GM19468 (cell line): ENCODE measurements around the gene FBLN7.
"Not testable (repeated sequence)": the region's sequence is repeated elsewhere in the genome, so short reads cannot be mapped to it uniquely, and the experiment has no call there.

ENCODE experiments used
- ATAC-seq: cut with Tn5 transposase; IDR thresholded peaks from one replicate; pipeline ENCODE4 v1.9.1; 2021; ENCODE audit warnings: mild to moderate bottlenecking, moderate library complexity, moderate number of reproducible peaks; ENCODE audit not compliant: unreplicated experiment; ENCODE audit errors: extremely low read depth

FBLN7 gene

GRCh38 chr2:112138159-112139032 is at the start of gene FBLN7:
Gene FBLN7, plus strand, starts transcription at chr2:112138385. Its CDS starts 271 bp downstream, at chr2:112138656.
- ATAC-seq = no peak

GRCh38 chr2:112089375-112089774 is 48.8 kb upstream of the FBLN7 start:
- no peak for ATAC-seq

GRCh38 chr2:112092286-112093041 is 45.7 kb upstream of the FBLN7 start:
- ATAC-seq = no peak

GRCh38 chr2:112093216-112093615 is 45.0 kb upstream of the FBLN7 start:
- ATAC-seq = no peak

- no peak for ATAC-seq
Observed at GRCh38 chr2:112095681-112096080, 42.5 kb upstream of the FBLN7 start.

GRCh38 chr2:112096098-112096497 is 42.1 kb upstream of the FBLN7 start:
- no peak for ATAC-seq

- ATAC-seq = no peak
Observed at GRCh38 chr2:112108178-112108832, 29.9 kb upstream of the FBLN7 start.

- ATAC-seq = no peak
Observed at GRCh38 chr2:112109278-112109677, 28.9 kb upstream of the FBLN7 start.

GRCh38 chr2:112110966-112111365 is 27.2 kb upstream of the FBLN7 start:
- ATAC-seq = no peak

GRCh38 chr2:112113354-112113753 is 24.8 kb upstream of the FBLN7 start:
- not testable (repeated sequence) for ATAC-seq

- no peak for ATAC-seq
Observed at GRCh38 chr2:112118148-112118547, 20.0 kb upstream of the FBLN7 start.

- ATAC-seq = no peak
Observed at GRCh38 chr2:112121682-112122254, 16.4 kb upstream of the FBLN7 start.

GRCh38 chr2:112129060-112129459 is 9.1 kb upstream of the FBLN7 start:
- no peak for ATAC-seq

- ATAC-seq = no peak
Observed at GRCh38 chr2:112133344-112133743, 4.8 kb upstream of the FBLN7 start.

GRCh38 chr2:112134120-112134519 is 4.1 kb upstream of the FBLN7 start:
- ATAC-seq = no peak

GRCh38 chr2:112136096-112136495 is 2.1 kb upstream of the FBLN7 start:
- ATAC-seq = no peak

GRCh38 chr2:112137516-112138158 is 548 bp upstream of the FBLN7 start:
- ATAC-seq = no peak

- not testable (repeated sequence) for ATAC-seq
Observed at GRCh38 chr2:112139033-112139614, 939 bp downstream of the FBLN7 start.

- ATAC-seq = not testable (repeated sequence)
Observed at GRCh38 chr2:112139661-112140204, 1.5 kb downstream of the FBLN7 start.
